NK-92 treated with Interleukin-12 subunit alpha and Interleukin-12 subunit beta, amount 100 ng/mL, for 24 hours (cell line): ENCODE results near the gene SLX4IP.

Experiments used
- DNase-seq: peaks from one replicate; lab custom pipeline; 2025; lab: John Stamatoyannopoulos, UW

The SLX4IP gene

GRCh38 chr20:10521836-10522235, 86.7 kb downstream of the SLX4IP start:
- DNase-seq = no peak

- no peak for DNase-seq
These were observed 87.2 kb downstream of the SLX4IP start for GRCh38 chr20:10522328-10522727.

- no peak for DNase-seq
These were observed 88.3 kb downstream of the SLX4IP start for GRCh38 chr20:10523443-10523842.

- no peak for DNase-seq
These were observed 89.0 kb downstream of the SLX4IP start for GRCh38 chr20:10524034-10524476.

- DNase-seq = no peak
These were observed 89.5 kb downstream of the SLX4IP start for GRCh38 chr20:10524643-10525042.

GRCh38 chr20:10527781-10528180, 92.7 kb downstream of the SLX4IP start:
- no peak for DNase-seq

- no peak for DNase-seq
These were observed 95.8 kb downstream of the SLX4IP start for GRCh38 chr20:10530883-10531282.

- DNase-seq = no peak
These were observed 96.7 kb downstream of the SLX4IP start for GRCh38 chr20:10531848-10532247.

GRCh38 chr20:10532361-10532760, 97.3 kb downstream of the SLX4IP start:
- DNase-seq = no peak

GRCh38 chr20:10536531-10536930, 101.4 kb downstream of the SLX4IP start:
- no peak for DNase-seq

- no peak for DNase-seq
These were observed 102.9 kb downstream of the SLX4IP start for GRCh38 chr20:10537850-10538480.

GRCh38 chr20:10538768-10539167, 103.7 kb downstream of the SLX4IP start:
- no peak for DNase-seq

- DNase-seq = no peak
These were observed 104.9 kb downstream of the SLX4IP start for GRCh38 chr20:10539818-10540553.

GRCh38 chr20:10540636-10541493, 105.8 kb downstream of the SLX4IP start:
- DNase-seq = no peak

GRCh38 chr20:10541668-10542411, 106.7 kb downstream of the SLX4IP start:
- DNase-seq = no peak

GRCh38 chr20:10542442-10542841, 107.3 kb downstream of the SLX4IP start:
- DNase-seq = no peak

- no peak for DNase-seq
These were observed 108.4 kb downstream of the SLX4IP start for GRCh38 chr20:10543480-10543879.

- no peak for DNase-seq
These were observed 112.4 kb downstream of the SLX4IP start for GRCh38 chr20:10547276-10548114.

- no peak for DNase-seq
These were observed 114.4 kb downstream of the SLX4IP start for GRCh38 chr20:10549511-10549910.

- no peak for DNase-seq
These were observed 115.4 kb downstream of the SLX4IP start for GRCh38 chr20:10550204-10551118.
